Effector memory CD8-positive, alpha-beta T cell (primary cell): ENCODE results near the gene DOK4.
"Not testable (repeated sequence)": the region's sequence is repeated elsewhere in the genome, so short reads cannot be mapped to it uniquely, and the experiment has no call there.

ENCODE experiments used
- ATAC-seq: fragments of 150-1000 bp; cut with Tn5 transposase; replicated peaks from 2 replicates; pipeline ENCODE4 v1.10.0; 2021; ENCODE audit warnings: mild to moderate bottlenecking, moderate library complexity
- DNase-seq, 3 experiments: peaks; one replicate each; pipeline ENCODE4 v3.0.0; 2021
- H3K27ac Mint-ChIP-seq, 2 donors: one replicate each; pipeline ENCODE4 v1.8.0; 2022; ENCODE audit warnings: mild to moderate bottlenecking in 2 of 2, mixed read lengths in 2 of 2, moderate library complexity in 2 of 2
- H3K27me3 Mint-ChIP-seq, 2 donors: one replicate each; pipeline ENCODE4 v1.8.0; 2022; ENCODE audit warnings: mixed read lengths in 2 of 2
- H3K36me3 Mint-ChIP-seq: one replicate; pipeline ENCODE4 v1.8.0; 2022; ENCODE audit warnings: mild to moderate bottlenecking, moderate library complexity, mixed read lengths; ENCODE audit not compliant: insufficient read depth
- H3K4me1 Mint-ChIP-seq, 2 donors: one replicate each; pipeline ENCODE4 v1.8.0; 2022; ENCODE audit warnings: low read depth in 2 of 2, mixed read lengths in 2 of 2
- H3K4me3 Mint-ChIP-seq, 2 donors: one replicate each; pipeline ENCODE4 v1.8.0; 2022; ENCODE audit warnings: mild to moderate bottlenecking in 2 of 2, mixed read lengths in 2 of 2, moderate library complexity in 2 of 2
- H3K9me3 Mint-ChIP-seq, 2 donors: one replicate each; pipeline ENCODE4 v1.8.0; 2022; ENCODE audit warnings: mixed read lengths in 2 of 2

DOK4 gene

DNA sequence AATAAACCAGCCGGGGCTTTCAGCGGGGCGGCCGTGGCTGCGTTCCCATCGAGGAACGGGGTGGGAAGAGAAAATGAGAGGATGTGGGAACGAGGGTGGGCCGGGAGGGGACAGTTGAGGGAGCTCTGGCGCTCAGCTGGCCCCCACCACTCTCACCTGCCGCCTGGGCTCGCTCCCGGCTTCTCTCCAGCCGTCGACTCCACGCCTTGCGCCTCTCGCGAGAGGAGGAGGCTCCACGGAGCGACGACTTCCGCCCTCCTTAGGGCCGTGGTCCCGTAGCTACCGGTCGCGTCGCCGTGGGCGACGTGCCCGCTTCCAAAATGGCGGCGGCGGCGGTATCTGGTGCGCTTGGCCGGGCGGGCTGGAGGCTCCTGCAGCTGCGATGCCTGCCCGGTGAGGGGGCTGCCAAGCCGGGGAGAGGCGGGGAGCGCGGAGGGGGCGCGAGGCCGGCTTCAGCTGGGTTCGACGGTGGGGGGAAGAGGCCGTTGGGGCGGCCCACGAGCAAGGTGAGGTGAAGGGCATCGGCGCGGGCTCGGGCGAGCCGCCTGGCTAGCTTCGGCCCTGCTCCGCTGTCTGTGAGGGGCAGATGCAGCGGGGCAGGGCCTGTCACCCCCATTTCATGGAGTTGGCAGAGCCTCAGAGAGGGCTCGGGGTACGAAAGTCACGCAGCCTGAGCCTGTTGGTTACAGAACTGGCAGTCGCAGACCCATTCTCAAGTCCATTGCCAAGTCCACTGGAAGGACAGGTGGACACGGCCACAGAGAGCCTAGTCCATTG is 38.9 kb downstream of the DOK4 start, which contains the start of the genes CIAPIN1 and COQ9:
Gene CIAPIN1, minus strand, starts transcription at position 200 of the 777 bp plus-strand sequence. CDS start 6,457 bp downstream, outside the sequence.
Gene COQ9, plus strand, starts transcription at position 294 of the 777 bp plus-strand sequence. Its CDS starts 27 bp downstream, at position 321.
- no peaks in the 10 kb centered on the region for H3K9me3 Mint-ChIP-seq
- H3K27me3 Mint-ChIP-seq: no peaks in the 10 kb centered on the region
- H3K4me3 Mint-ChIP-seq: peak within 1 kb of the TSS; percentile 89 to 90
- peaks cover 11% of the 10 kb centered on the region for H3K36me3 Mint-ChIP-seq
- H3K4me1 Mint-ChIP-seq: peaks cover 8 to 27% of the 10 kb centered on the region in 2 donors
- DNase-seq: peak; percentile 86 to 88 (median 88)
- peak; percentile 99 for ATAC-seq
- H3K27ac Mint-ChIP-seq: peak within 1 kb of the TSS; percentile 93 to 94

DNA sequence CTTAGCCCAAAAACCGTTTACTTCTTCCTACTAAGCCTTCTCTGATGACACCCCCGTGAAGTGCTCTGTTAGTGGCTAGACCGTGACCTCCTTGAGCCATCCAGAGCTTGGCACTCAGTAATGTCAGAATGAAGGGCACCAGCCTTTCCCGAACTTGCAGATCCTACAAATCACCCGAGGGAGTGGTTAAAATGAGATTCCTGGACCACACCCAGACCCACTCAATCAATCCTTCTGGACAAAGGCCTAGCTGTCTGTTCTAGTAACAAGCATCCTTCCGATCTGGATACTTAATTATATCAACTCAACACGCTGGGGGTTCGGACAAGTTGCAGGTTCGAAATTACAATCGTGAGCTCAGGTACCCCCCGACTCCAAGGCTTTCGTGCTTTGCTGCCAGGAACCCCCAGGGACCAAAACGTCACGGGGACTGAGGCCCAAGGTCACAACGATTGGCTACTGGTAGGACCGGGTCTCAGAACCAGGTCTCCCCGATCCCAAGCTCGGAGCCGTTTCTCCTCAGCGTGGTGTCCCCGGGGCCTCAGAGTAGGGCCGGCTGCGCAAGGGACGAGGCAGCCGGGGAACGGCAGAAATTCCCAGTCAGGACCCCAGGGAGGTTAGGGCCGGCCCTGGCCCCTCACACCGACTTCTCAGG is 39.6 kb downstream of the DOK4 start:
- peaks cover 8 to 27% of the 10 kb centered on the region in 2 donors for H3K4me1 Mint-ChIP-seq
- no peaks in the 10 kb centered on the region for H3K9me3 Mint-ChIP-seq
- no peaks in the 10 kb centered on the region for H3K27me3 Mint-ChIP-seq
- peak overlapping the region; percentile 93 to 94 for H3K27ac Mint-ChIP-seq
- peaks cover 10% of the 10 kb centered on the region for H3K36me3 Mint-ChIP-seq
- DNase-seq (peak in 1 of 3 experiments; percentile 2), ATAC-seq (peak; percentile 15)
- H3K4me3 Mint-ChIP-seq: peak overlapping the region; percentile 89 to 90

DNA sequence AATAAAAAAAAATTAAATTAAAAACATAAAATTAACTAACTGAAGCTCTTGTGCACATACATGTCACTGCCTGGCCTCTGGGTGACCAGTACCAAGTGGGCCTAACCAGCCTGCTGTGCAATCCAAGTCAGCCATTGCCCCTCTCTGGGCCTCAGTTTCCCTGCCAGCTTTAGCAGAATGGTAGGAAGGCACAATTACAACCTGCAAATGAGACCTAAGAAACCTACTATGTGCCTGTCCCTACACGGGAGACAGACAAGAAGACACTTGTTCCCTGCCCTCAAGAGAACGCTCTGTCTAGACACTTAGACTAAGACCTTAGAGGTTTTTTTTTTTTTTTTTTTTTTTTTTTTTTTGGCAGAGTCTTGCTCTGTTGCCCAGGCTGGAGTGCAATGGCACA is 40.8 kb downstream of the DOK4 start:
- Mint-ChIP-seq H3K36me3 (peaks cover 13% of the 10 kb centered on the region), H3K4me3 (no peak overlapping the region), H3K4me1 (peaks cover 5 to 30% of the 10 kb centered on the region in 2 donors), H3K27me3 (no peaks in the 10 kb centered on the region), H3K27ac (no peak overlapping the region), H3K9me3 (peaks cover 0 to under 1% of the 10 kb centered on the region in 2 donors)
- DNase-seq (no peak), ATAC-seq (no peak)

DNA sequence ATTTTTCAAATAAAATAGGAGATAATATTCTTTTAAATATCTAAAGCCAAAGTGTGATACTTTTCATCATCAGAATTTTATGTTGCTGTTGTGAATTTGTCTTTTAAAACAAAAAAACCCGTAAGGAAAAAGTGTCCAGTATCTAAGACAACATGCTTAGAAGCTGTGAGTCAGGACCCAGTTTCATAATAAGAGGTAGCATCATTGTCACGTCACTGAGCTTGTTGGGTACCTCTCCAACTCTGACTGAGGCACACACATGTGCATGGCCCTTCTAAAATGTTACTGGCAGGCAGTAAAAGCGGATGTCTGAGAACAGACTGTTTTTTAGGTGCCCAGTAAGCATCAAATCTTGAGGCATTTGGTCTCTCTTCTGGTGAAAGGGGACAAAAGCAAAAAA is 41.6 kb downstream of the DOK4 start:
- peaks cover 5 to 30% of the 10 kb centered on the region in 2 donors for H3K4me1 Mint-ChIP-seq
- no peaks in the 10 kb centered on the region for H3K27me3 Mint-ChIP-seq
- peaks cover 16% of the 10 kb centered on the region for H3K36me3 Mint-ChIP-seq
- ATAC-seq: no peak
- H3K4me3 Mint-ChIP-seq: no peak overlapping the region
- no peak overlapping the region for H3K27ac Mint-ChIP-seq
- no peak for DNase-seq
- peaks cover 0 to 3% of the 10 kb centered on the region in 2 donors for H3K9me3 Mint-ChIP-seq

DNA sequence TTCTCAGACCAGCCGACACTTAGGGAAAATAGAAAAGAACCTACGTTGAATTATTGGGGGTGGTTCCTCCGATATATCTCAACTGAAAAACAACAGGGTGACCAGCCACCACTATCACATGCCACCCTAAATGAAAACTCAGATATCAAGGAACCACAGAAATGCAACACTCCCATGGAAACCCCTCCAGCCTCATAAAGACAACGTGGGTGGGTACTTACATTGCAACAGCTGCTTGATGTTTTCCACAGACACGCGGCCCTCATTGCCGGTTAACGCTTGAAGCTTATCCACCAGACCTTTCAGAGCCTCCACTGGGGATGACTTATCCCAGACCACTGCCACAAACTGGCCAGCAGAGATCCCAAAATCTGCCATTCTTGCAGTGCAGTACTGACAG is 45.7 kb downstream of the DOK4 start:
- not testable (repeated sequence) for H3K4me1 Mint-ChIP-seq, ATAC-seq, H3K4me3 Mint-ChIP-seq, H3K27me3 Mint-ChIP-seq, H3K27ac Mint-ChIP-seq, H3K9me3 Mint-ChIP-seq, DNase-seq
- peaks cover 28% of the 10 kb centered on the region for H3K36me3 Mint-ChIP-seq

DNA sequence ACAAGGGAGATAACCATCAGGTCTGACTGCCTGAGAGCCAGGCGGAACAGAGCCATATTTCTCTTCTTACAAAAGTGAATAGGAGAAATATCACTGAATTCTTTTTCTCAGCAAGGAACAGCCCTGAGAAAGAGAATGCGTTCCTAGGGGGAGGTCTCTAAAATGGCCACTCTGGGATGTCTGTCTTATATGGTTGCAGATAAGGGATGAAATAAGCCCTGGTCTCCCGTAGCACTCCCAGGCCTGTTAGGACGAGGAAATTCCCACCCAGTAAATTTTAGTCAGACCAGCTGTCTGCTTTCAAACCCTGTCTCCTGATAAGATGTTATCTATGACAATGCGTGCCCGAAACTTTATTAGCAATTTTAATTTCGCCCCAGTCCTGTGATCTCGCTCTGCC is 46.3 kb downstream of the DOK4 start:
- ATAC-seq, H3K9me3 Mint-ChIP-seq, H3K27me3 Mint-ChIP-seq, H3K4me1 Mint-ChIP-seq, H3K27ac Mint-ChIP-seq, H3K4me3 Mint-ChIP-seq, DNase-seq: not testable (repeated sequence)
- H3K36me3 Mint-ChIP-seq: peaks cover 31% of the 10 kb centered on the region

DNA sequence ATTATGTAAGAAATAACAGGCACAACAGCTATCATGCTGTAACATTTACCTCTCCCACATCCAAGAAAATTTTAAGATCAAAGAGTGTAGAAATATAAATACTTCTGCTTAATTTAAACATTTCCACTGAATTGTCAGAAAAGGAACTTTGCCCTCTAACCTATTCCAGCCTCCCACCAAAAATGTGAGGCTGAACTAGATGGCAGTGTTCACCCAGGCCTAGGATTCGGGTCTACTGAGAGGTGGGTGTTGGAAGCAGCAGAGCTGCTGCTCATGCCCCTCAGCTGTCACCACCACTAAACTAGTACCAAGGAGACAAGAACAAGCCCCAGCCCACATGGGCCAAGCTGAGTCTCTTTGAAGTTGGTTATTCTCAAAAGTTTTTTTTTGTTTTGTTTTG is 50.5 kb downstream of the DOK4 start:
- Mint-ChIP-seq H3K9me3 (peaks cover 0 to 3% of the 10 kb centered on the region in 2 donors), H3K36me3 (peaks cover 61% of the 10 kb centered on the region), H3K27me3 (no peaks in the 10 kb centered on the region), H3K4me1 (no peaks in the 10 kb centered on the region), H3K4me3 (no peak overlapping the region), H3K27ac (no peak overlapping the region)
- no peak for DNase-seq
- no peak for ATAC-seq

DNA sequence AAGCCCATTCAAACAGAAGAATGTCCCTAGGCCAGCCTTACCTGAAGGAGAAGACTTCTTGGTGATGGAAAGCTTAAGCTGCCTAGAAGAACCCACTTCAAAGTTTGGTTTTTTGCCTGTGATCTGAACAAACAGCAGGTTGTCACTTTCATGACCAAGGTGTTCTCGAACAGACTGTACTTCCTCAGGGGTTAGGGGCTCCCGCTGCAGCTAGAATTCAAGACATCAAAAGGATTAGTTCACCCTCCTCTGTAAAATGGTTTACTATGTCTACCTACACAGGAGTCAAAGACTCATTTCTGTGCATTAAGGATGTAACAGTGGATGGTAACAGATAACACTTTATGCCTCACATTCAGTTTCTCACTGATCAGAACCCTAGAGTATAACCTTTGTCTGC is 52.3 kb downstream of the DOK4 start:
- Mint-ChIP-seq H3K27ac (no peak overlapping the region), H3K27me3 (no peaks in the 10 kb centered on the region), H3K4me1 (no peaks in the 10 kb centered on the region), H3K9me3 (no peaks in the 10 kb centered on the region), H3K4me3 (no peak overlapping the region), H3K36me3 (peaks cover 69% of the 10 kb centered on the region)
- ATAC-seq (no peak), DNase-seq (no peak)

DNA sequence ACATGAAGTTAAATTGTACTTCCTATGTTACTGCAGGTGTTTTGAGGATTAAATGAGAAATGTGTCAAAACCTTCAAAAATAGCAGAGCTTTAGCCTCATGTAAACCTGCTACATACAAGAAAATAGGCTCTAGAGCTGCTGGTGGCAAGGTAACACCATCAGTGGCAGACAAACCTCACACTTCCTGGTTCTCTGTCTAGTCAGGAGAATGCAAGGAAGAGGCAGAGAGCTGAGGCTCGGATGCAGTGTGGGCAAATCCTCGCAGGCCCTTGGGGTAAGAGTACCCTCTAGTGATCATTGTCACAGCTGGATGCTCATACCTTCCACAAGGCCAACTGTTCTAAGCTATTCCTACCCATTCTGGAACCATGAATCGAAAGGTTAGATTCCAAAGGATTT is 53.3 kb downstream of the DOK4 start:
- DNase-seq (no peak), ATAC-seq (no peak)
- Mint-ChIP-seq H3K4me3 (no peak overlapping the region), H3K9me3 (no peaks in the 10 kb centered on the region), H3K27ac (no peak overlapping the region), H3K4me1 (no peaks in the 10 kb centered on the region), H3K36me3 (peaks cover 59% of the 10 kb centered on the region), H3K27me3 (no peaks in the 10 kb centered on the region)

DNA sequence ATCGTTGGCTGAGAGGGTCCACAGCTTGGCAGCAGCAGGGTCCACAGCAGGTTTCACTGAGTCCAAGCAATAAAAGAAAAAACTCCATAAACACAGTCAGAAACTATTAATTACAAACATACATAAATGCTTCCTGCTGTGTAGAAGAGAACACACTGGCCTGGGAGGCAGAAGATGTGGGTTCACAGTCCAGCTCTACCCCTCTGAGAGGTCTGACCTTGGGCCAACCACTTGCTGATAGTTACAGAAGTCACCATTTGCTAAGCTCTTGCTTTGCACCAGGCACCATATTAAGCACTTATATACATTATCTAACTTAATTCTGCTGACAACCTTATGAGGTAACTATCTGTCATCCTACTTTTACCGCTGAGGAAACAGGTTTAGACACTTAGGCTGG is 53.8 kb downstream of the DOK4 start:
- no peak for ATAC-seq
- no peaks in the 10 kb centered on the region for H3K27me3 Mint-ChIP-seq
- DNase-seq: no peak
- H3K4me3 Mint-ChIP-seq: no peak overlapping the region
- no peak overlapping the region for H3K27ac Mint-ChIP-seq
- no peaks in the 10 kb centered on the region for H3K9me3 Mint-ChIP-seq
- no peaks in the 10 kb centered on the region for H3K4me1 Mint-ChIP-seq
- H3K36me3 Mint-ChIP-seq: peaks cover 58% of the 10 kb centered on the region

DNA sequence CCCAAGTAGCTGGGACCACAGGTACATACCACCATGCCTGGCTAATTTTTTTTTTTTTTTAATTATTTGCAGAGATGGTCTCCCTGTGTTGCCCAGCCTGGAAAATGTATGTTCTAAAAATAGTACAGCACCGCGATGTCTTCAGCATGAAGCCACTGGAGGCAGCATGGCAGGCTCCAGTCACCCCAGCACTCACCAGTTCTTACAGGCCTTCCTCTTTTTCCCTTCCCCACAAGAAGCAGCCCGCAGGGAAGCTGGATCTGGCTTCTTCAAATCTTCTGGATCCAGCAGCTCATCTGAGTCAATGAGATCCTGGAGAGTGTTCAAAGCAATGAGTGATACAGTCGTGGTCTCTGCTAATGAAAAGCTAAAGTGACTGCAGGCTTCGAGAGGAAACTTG is 55.3 kb downstream of the DOK4 start:
- H3K27ac Mint-ChIP-seq: no peak overlapping the region
- no peaks in the 10 kb centered on the region for H3K27me3 Mint-ChIP-seq
- H3K9me3 Mint-ChIP-seq: no peaks in the 10 kb centered on the region
- DNase-seq (no peak), ATAC-seq (no peak)
- H3K4me3 Mint-ChIP-seq: no peak overlapping the region
- H3K36me3 Mint-ChIP-seq: peaks cover 59% of the 10 kb centered on the region
- H3K4me1 Mint-ChIP-seq: no peaks in the 10 kb centered on the region

DNA sequence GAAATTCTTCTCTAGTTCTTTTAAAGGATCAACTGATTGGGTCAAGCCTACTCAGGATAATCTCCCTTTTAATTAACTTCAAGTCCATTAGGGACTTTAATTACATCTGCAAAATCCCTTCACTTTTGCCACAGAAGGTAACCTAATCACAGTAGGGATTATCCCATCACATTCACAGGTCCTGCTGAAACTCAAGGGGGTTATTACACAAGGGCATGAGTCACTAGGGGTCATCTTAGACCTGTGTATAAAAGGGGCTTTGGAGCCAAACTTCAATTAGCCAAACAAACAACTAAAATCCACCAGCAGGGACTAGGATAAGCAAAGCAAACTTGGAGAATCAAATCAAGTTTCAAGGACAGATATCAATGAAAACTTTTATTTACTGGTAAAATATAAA is 58.5 kb downstream of the DOK4 start:
- H3K4me1 Mint-ChIP-seq: no peaks in the 10 kb centered on the region

DNA sequence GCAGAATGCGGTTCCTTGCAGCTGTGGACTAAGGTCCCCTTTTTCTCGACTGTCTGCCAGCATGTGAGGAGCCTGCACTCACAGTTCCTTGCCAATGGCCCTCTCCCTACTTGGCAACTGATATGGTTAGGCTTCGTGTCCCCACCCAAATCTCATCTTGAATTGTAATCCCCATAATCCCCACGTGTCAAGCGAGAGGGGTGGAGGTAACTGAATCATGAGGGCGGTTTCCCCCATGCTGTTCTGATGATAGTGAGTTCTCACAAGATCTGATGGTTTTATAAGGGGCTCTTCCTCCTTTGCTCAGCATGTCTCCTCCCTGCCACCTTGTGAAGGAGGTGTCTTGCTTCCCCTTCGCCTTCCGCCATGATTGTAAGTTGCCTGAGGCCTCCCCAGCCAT is 59.0 kb downstream of the DOK4 start:
- DNase-seq: no peak
- no peak overlapping the region for H3K27ac Mint-ChIP-seq
- H3K9me3 Mint-ChIP-seq: no peaks in the 10 kb centered on the region
- no peaks in the 10 kb centered on the region for H3K4me1 Mint-ChIP-seq
- no peak overlapping the region for H3K4me3 Mint-ChIP-seq
- no peak for ATAC-seq
- H3K27me3 Mint-ChIP-seq: no peaks in the 10 kb centered on the region
- H3K36me3 Mint-ChIP-seq: peaks cover 36% of the 10 kb centered on the region

More for the DNA sequence above, 58.5 kb downstream of the DOK4 start:
- peaks cover 41% of the 10 kb centered on the region for H3K36me3 Mint-ChIP-seq
- DNase-seq (no peak), ATAC-seq (no peak)
- H3K4me3 Mint-ChIP-seq: no peak overlapping the region
- H3K27me3 Mint-ChIP-seq: no peaks in the 10 kb centered on the region
- no peaks in the 10 kb centered on the region for H3K9me3 Mint-ChIP-seq
- H3K27ac Mint-ChIP-seq: no peak overlapping the region

DNA sequence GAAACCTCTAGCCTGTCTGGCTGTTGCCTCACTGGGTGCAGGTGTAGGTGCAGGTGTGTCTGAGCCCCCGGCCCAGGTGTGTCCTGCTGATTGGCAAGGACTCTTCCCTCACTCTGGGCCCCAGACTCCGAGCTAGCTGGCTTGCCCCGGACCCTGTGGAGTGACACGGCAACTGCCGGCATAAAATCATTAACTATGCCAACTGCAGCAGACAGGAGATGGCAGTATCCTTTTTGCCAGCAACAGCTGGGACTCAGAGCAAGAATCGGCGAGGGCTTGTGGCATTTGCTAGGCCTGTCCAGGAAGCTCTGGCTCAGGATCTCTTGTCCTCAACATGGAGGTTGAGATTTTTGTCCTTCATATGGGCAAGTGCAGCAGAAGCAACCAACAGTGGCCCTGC is 59.9 kb downstream of the DOK4 start:
- Mint-ChIP-seq H3K9me3 (no peaks in the 10 kb centered on the region), H3K27me3 (no peaks in the 10 kb centered on the region), H3K36me3 (peaks cover 26% of the 10 kb centered on the region), H3K27ac (no peak overlapping the region), H3K4me3 (no peak overlapping the region), H3K4me1 (no peaks in the 10 kb centered on the region)
- DNase-seq (no peak), ATAC-seq (no peak)
